Hindlimb muscle (tissue), 1 donor: ENCODE results near the gene SERINC1. TPM values are rescaled to one million over a fixed set of nuclear protein-coding genes. Genes with fewer than 3 reads are reported as not detected.

Experiments
- polyA plus RNA-seq: library from polyadenylated mRNA; unstranded; fragments of 120-200 nt; gene quantifications from one replicate; pipeline ENCODE4 v1.2.1, GENCODE V29; 2013; ENCODE audit not compliant: insufficient read length

The SERINC1 gene
- polyA plus RNA-seq, 1 donor, result 138 TPM

Other genes starting within 250 kb of the SERINC1 start
- 27.1 TPM for gene HSF2, start 72.2 kb downstream of the SERINC1 start, polyA plus RNA-seq
- 0.44 TPM for gene PKIB, start 138.6 kb upstream of the SERINC1 start, polyA plus RNA-seq